Endothelial cell of umbilical vein (primary cell): ENCODE measurements around the gene EDAR. TPM values are rescaled to one million over a fixed set of nuclear protein-coding genes. Genes with fewer than 3 reads are reported as not detected.

Experiments used
- BruUV-seq: library from RNA; stranded (reverse); fragments of 400-500 nt; replicated peaks from 2 replicates; lab custom pipeline; 2021; lab: Mats Ljungman, UMichigan
- CTCF ChIA-PET: fragments of 300-600, 350-600 bp; sonication (Branson Sonifier 250); formaldehyde crosslinking; loops from one replicate; lab custom pipeline; 2021; ENCODE audit warnings: antibody characterized with exemption, inconsistent platforms; lab: Charles Lee
- POLR2A ChIA-PET: fragments of 300-600, 350-600 bp; sonication (Branson Sonifier 250); formaldehyde crosslinking; loops from one replicate; lab custom pipeline; 2021; ENCODE audit warnings: antibody characterized with exemption, inconsistent platforms; lab: Charles Lee
- DNase-seq: peaks from one replicate; pipeline ENCODE4 v3.0.0-alpha.2; 2011; ENCODE audit warnings: low read depth, low spot score
- FAIRE-seq: peaks from 2 replicates; lab custom pipeline; 2011; peaks lifted over from hg19 to GRCh38; lab: Jason Lieb, UNC
- H2AFZ ChIP-seq: 2 replicates; pipeline ENCODE4 v1.6.0; 2012; ENCODE audit warnings: low read depth, low read length, control low read depth, inconsistent platforms
- H3K27ac ChIP-seq: 2 replicates; pipeline ENCODE4 v1.5.1; 2011; ENCODE audit warnings: low read depth, mild to moderate bottlenecking, control low read depth, low read length, moderate library complexity; ENCODE audit not compliant: insufficient read depth
- H3K27me3 ChIP-seq, 2 experiments: 2 replicates each; pipeline versions ENCODE4 v1.6.0 to v1.6.1; 2011; ENCODE audit warnings: low read length in 2 of 2, mixed read lengths in 1 of 2; ENCODE audit not compliant: control insufficient read depth in 2 of 2, insufficient read depth in 2 of 2
- H3K36me3 ChIP-seq, 2 experiments: 2 replicates in 1 of 2; 3 replicates in 1 of 2; pipeline ENCODE4 v1.5.1; 2011; ENCODE audit warnings: low read length in 2 of 2, mild to moderate bottlenecking in 1 of 2, moderate library complexity in 1 of 2; ENCODE audit not compliant: control insufficient read depth in 2 of 2, insufficient read depth in 2 of 2; ENCODE audit errors: extremely low read depth in 1 of 2
- H3K4me1 ChIP-seq: 3 replicates; pipeline ENCODE4 v1.5.1; 2011; ENCODE audit warnings: mild to moderate bottlenecking, low read length; ENCODE audit not compliant: control insufficient read depth, insufficient read depth; ENCODE audit errors: extremely low read depth
- H3K4me2 ChIP-seq: 2 replicates; pipeline ENCODE4 v1.6.1; 2011; ENCODE audit warnings: low read length, control low read depth, mixed read lengths; ENCODE audit not compliant: insufficient read depth
- H3K4me3 ChIP-seq, 3 experiments: fragments of 200-600 bp in 1 of 3; sonication (generic), shearing (Covaris generic) in 1 of 3; replicated peaks in 1 of 3; 2 replicates each; pipeline ENCODE4 v1.5.1; 2011 to 2016; ENCODE audit warnings: control low read depth in 3 of 3, low read length in 3 of 3, mild to moderate bottlenecking in 2 of 3, inconsistent platforms in 1 of 3, low read depth in 1 of 3, moderate library complexity in 1 of 3; ENCODE audit not compliant: insufficient read depth in 1 of 3
- H3K79me2 ChIP-seq: 2 replicates; pipeline ENCODE4 v1.6.0; 2012; ENCODE audit warnings: low read length, inconsistent platforms; ENCODE audit not compliant: control insufficient read depth, insufficient read depth
- H3K9ac ChIP-seq: replicated peaks from 2 replicates; pipeline ENCODE3; 2011; ENCODE audit warnings: low read length, control low read depth; ENCODE audit not compliant: insufficient read depth; ENCODE audit errors: extremely low read depth
- H3K9me1 ChIP-seq: replicated peaks from 3 replicates; pipeline ENCODE4 v1.6.0; 2011; ENCODE audit warnings: mild to moderate bottlenecking, low read length; ENCODE audit not compliant: control insufficient read depth, insufficient read depth; ENCODE audit errors: extremely low read depth
- H3K9me3 ChIP-seq: replicated peaks from 2 replicates; pipeline ENCODE4 v1.5.1; 2012; ENCODE audit warnings: low read length, inconsistent platforms; ENCODE audit not compliant: control insufficient read depth, insufficient read depth
- H4K20me1 ChIP-seq: replicated peaks from 2 replicates; pipeline ENCODE3; 2011; ENCODE audit warnings: mild to moderate bottlenecking, low read length; ENCODE audit not compliant: control insufficient read depth, insufficient read depth; ENCODE audit errors: extremely low read depth
- EZH2 ChIP-seq: IDR thresholded peaks from 2 replicates; pipeline ENCODE4 v1.6.1; 2012; ENCODE audit warnings: borderline replicate concordance, low read depth, mild to moderate bottlenecking, moderate library complexity, low read length, inconsistent platforms; ENCODE audit not compliant: severe bottlenecking
- FOS ChIP-seq: IDR thresholded peaks from 2 replicates; pipeline ENCODE4 v1.6.1; 2011; ENCODE audit warnings: mild to moderate bottlenecking, low read length, moderate library complexity, borderline replicate concordance; ENCODE audit not compliant: insufficient read depth
- GATA2 ChIP-seq: IDR thresholded peaks from 2 replicates; pipeline ENCODE4 v1.7.0; 2011; ENCODE audit warnings: low read depth, mild to moderate bottlenecking, moderate library complexity, mixed read lengths, low read length; ENCODE audit not compliant: insufficient read length, insufficient read depth
- JUN ChIP-seq: IDR thresholded peaks from 2 replicates; pipeline ENCODE4 v1.6.1; 2011; ENCODE audit warnings: borderline replicate concordance, low read depth; ENCODE audit not compliant: insufficient read length, insufficient read depth
- MAX ChIP-seq: IDR thresholded peaks from 2 replicates; pipeline ENCODE4 v1.6.1; 2011; ENCODE audit not compliant: insufficient read depth, insufficient read length
- MYC ChIP-seq: IDR thresholded peaks from one replicate; pipeline ENCODE4 v1.6.1; 2011; ENCODE audit warnings: mild to moderate bottlenecking, low read depth, low read length
- POLR2A ChIP-seq: IDR thresholded peaks from 2 replicates; pipeline ENCODE4 v1.6.1; 2012; ENCODE audit warnings: low read depth, mild to moderate bottlenecking, control low read depth, low read length
- POLR2AphosphoS5 ChIP-seq: IDR thresholded peaks from 2 replicates; pipeline ENCODE4 v1.6.1; 2012; ENCODE audit warnings: low read depth, mild to moderate bottlenecking, control low read depth, low read length, moderate library complexity; ENCODE audit not compliant: insufficient read depth
- dilution Hi-C: fragments of 300-500 bp; cut with MboI; formaldehyde crosslinking; loops from one replicate; pipeline ENCODE4 v1.15.0; 2019; ENCODE audit warnings: low sequenced_read_pairs; ENCODE audit not compliant: extremely low pct_ligation_motif_present
- intact Hi-C: fragments of 100-400 bp; cut with micrococcal nuclease; formaldehyde crosslinking; loops from one replicate; pipeline ENCODE4 v1.10.0; 2022
- polyA plus RNA-seq, 4 experiments: library from polyadenylated mRNA; depleted of rRNA in 3 of 4; stranded (reverse) in 3 of 4; unstranded in 1 of 4; fragments of >200 nt; gene quantifications; 2 replicates each; pipeline versions ENCODE4 v1.2.1 to v1.2.3, GENCODE V29; 2011 to 2012; ENCODE audit warnings: missing spikeins in 1 of 4
- total RNA-seq: library from RNA; stranded (reverse); gene quantifications from 2 replicates; pipeline ENCODE4 v1.2.3, GENCODE V29; 2021

Gene EDAR
- total and polyA plus RNA-seq, 2 donors (not counting 3 experiments of a cell fraction or from before 2014, with no cell fraction given) = not detected

DNA sequence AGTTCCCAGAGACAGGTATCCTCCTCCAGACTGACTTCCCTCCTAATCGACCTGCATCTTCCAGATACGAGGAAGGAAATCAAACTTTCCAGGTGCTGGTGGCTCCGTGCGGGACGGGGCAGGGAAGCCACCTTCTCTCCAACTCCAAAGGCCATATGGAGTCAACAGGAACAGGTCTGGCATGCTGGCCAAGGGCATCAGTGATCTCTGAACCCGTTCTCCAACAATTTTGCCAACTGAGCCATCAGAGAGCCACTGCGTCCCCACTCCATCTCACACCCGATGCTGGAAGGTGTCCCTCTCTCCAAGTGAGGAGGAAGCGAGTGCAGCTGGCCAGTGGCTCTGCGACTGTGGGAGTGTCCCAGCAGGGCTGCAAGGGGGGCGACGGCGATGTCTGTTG is 5.4 kb downstream of the EDAR start:
- FAIRE-seq (no peak), DNase-seq (no peak)
- Histone ChIP-seq H3K9me3 (no peaks in the 10 kb centered on the region), H3K9ac (no peak overlapping the region), H3K79me2 (no peaks in the 10 kb centered on the region), H3K4me3 (no peak overlapping the region), H3K4me1 (no peaks in the 10 kb centered on the region), H3K27ac (no peak overlapping the region), H3K9me1 (no peaks in the 10 kb centered on the region), H2AFZ (no peak overlapping the region), H3K4me2 (no peak overlapping the region), H3K27me3 (peaks cover 17 to 21% of the 10 kb centered on the region in 2 experiments), H3K36me3 (no peaks in the 10 kb centered on the region), H4K20me1 (no peaks in the 10 kb centered on the region)
- intact Hi-C loops (no loop called here), dilution Hi-C loops (no loop called here)
- ChIA-PET POLR2A (no interaction called here), CTCF (no interaction called here)
- TF ChIP-seq POLR2A = no peak
- TF ChIP-seq EZH2 = no peak
- TF ChIP-seq POLR2AphosphoS5 = no peak
- TF ChIP-seq JUN = no peak
- TF ChIP-seq GATA2 = no peak
- BruUV-seq = no TSS peak

DNA sequence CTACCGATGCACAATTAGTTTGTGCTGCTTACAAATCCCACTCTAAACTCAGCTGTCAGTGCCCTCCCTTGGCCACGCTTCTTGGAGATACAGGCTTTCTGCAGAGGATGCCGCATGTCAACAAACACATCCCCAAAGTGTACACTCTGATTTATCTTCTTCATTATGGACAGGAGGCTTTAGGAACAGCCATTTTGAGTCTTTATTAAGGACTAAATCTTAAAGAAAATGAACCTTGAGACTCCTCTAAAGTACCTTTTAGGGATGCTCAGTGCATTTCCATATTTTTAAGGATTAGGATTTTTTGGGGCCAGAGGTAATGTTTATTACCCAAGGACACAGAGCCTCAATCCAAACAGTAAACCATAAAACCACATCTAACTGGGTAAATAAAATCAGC is 6.0 kb downstream of the EDAR start:
- intact Hi-C loops (no loop called here), dilution Hi-C loops (no loop called here)
- no peak overlapping the region for H3K9ac ChIP-seq
- no peak overlapping the region for H3K4me3 ChIP-seq
- no peak overlapping the region for H3K27ac ChIP-seq
- H3K4me2 ChIP-seq = no peak overlapping the region
- H3K36me3 ChIP-seq = no peaks in the 10 kb centered on the region
- TF ChIP-seq MAX = no peak
- TF ChIP-seq JUN = no peak
- no peak for TF ChIP-seq FOS
- TF ChIP-seq GATA2 = no peak
- no peak for TF ChIP-seq POLR2A
- no peak for TF ChIP-seq POLR2AphosphoS5
- no peak for TF ChIP-seq MYC
- TF ChIP-seq EZH2 = no peak
- H2AFZ ChIP-seq = no peak overlapping the region
- FAIRE-seq (no peak), DNase-seq (no peak)
- H3K9me3 ChIP-seq = no peaks in the 10 kb centered on the region
- no peaks in the 10 kb centered on the region for H3K79me2 ChIP-seq
- ChIA-PET POLR2A (no interaction called here), CTCF (interaction anchor here (1.7 kb wide), 1 partner anchor 11 kb away, joined by 5 read pairs; no protein-coding TSS in a partner anchor)
- no peaks in the 10 kb centered on the region for H3K9me1 ChIP-seq
- H4K20me1 ChIP-seq = no peaks in the 10 kb centered on the region
- BruUV-seq = no TSS peak
- H3K4me1 ChIP-seq = no peaks in the 10 kb centered on the region
- H3K27me3 ChIP-seq = peaks cover 16 to 21% of the 10 kb centered on the region in 2 experiments
